Measurements from ENCODE around the gene HS3ST3A1.
"Not testable (repeated sequence)": the region's sequence is repeated elsewhere in the genome, so short reads cannot be mapped to it uniquely, and the experiment has no call there.

The HS3ST3A1 gene

DNA sequence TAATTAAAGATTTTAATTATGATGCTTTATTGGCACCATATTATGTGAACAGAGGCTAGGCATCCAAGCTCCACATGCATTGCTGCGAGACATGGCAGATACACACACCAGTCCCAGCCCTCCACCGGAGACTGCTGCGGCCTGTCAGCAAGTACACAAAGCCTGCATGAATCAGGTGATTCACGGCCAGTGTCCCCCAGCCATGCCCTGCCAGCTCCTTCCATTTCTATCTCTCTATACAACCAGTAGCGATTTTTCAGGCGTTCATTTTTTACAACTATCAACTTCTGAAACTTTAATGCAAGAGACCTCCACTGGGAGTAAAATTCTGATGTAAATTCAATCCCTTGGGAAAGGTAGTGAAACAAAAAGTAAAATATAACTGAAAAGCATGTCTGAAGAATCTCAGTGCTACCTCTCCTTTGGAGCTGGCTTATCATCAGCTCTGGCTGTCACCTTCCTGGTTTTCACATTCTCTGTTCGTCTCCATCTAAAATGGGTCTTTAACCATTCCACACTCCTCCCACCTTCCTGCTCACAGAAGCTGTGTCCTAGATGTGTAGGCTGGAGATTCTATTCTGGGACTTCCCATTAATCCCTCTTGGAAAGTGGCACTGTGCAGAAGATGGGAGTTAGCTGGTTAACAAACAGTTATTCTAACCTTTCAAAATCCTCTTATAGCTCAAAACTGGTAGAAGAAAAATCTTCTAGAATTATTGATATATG, 32.2 kb downstream of the HS3ST3A1 start:
- no peak for DNase-seq

DNA sequence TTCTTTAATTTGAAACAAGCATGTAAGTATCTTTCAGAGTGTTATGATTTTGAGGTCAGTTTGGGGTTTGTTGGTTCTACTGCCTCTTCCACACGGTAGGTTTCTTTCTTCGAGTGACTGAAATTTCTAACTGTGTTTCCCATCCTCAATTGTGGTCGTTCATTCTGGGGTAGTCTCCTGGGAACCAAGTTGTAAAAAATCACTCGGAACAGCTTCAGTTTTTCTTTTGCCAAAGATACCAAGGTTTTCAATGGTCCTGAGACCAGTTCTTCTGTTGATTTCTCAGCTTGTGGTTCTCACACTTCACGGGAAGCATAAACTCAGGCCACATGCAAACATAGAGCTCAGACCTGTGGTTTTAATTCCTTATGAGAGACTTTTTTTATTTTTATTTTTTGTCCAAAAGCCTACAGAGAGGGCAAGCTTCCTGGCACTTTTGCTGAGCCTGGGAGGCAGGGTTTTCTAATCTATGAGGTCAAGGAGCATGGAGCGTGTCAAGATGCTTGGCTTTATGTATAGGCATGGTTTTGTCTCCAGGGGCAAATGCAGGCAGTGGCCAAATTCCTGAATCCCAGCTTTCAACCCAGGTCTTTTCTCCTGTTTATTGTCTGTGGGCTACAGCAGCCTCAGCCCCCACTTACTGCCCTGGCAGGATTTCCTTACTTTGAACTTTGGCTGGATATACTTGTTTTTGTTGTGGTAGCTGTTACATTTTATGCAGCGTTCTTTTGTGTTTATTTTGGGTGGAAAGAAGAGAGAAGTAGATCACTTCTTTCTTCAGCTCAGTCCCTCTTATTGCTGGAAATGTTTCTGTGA, 32.9 kb downstream of the HS3ST3A1 start:
- DNase-seq, result no peak

DNA sequence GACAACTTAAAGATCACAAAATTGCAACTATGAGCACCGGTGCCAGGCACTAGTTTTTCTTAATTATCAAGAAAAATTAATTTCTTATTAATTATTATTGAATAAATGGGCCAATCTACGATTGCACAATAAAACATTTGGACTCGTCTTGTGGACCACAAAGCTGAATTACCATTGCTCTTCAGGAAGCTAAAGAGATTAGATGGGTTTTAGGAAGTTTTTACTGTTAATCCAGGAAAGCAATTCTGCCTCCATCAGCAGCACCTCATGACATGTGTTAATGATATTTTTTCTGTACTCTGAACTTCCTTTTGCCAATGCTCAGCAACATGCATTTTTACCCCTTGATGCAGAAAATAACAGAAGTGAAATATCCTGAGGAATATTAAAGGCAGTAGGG, 37.9 kb downstream of the HS3ST3A1 start:
- DNase-seq, result no peak

GRCh38 chr17:13562271-13562800, 39.4 kb downstream of the HS3ST3A1 start:
- no peak for DNase-seq

DNA sequence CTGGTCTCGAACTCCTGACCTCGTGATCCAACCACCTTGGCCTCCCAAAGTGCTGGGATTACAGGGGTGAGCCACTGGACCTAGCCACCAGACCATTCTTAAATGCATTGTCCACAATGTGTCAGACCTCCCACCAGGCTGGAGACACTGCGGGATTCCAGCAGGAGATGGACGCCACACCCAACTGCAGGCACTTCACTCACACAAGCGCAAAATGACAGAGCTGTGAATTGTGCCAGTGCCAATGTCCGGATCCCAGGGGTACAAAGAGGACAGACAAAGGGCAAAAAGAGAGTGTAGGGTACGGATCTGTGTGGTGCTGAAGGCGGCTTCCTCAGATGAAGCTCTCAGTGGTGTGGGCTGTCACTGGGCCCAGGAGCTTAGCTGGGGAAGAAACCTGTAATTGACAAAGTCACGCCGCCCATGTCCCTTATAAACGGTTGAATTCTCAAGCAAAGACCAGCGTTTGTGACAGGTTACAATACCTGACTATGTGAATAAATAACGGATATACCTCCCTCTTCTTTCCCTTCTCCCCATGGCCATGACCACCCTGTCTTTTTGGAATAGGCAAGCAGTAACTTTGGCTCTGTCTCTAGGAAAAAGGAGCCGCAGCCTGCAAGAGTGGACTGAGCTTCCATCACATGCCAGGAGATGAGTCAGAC, 40.0 kb downstream of the HS3ST3A1 start:
- no peak for DNase-seq

DNA sequence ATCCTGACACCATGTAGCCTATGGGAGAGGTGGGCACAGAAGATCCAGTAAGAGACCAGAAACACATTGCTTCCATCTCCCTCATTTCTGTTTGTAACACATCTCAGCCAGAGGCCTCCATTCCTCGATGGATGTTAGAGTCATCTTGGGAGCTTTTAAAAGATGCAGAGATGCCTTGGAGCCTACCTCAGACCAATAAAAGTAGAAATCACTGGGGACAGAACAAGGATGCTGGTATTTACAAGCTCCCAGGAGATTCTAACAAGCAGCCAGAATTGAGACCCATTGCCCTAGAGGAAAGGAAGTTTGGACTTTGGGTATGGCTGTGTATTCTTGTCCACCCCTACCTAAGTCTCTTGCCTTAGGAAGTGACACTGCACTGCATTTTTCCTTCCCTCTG, 40.8 kb downstream of the HS3ST3A1 start:
- DNase-seq, result no peak

GRCh38 chr17:13558588-13558987, 43.1 kb downstream of the HS3ST3A1 start:
- no peak for DNase-seq

- no peak for DNase-seq
Observed at GRCh38 chr17:13557077-13557476, 44.7 kb downstream of the HS3ST3A1 start.

- DNase-seq, result no peak
Observed at GRCh38 chr17:13554231-13554630, 47.5 kb downstream of the HS3ST3A1 start.

DNA sequence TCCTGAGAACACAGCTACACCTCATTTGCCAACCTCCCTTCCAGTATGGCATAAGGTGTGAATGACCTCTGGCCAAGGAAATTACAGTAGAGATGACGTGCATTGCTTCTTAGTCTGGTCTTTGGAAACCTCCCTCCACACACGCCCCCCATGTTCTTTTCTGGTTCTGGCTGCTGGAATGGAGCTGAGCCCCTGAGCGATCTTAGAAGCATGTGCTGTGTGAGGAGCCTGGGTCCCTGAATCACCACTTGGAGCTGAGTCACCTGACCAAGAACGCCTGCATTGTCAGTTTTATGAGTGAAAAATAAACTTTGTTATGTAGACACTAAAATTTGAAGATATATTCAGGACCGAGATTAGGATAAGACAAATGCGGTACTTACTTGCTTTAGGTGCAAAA, 51.4 kb downstream of the HS3ST3A1 start:
- no peak for DNase-seq

GRCh38 chr17:13548576-13548975, 53.2 kb downstream of the HS3ST3A1 start:
- DNase-seq, result not testable (repeated sequence)

- no peak for DNase-seq
Observed at GRCh38 chr17:13546851-13547250, 54.9 kb downstream of the HS3ST3A1 start.

- no peak for DNase-seq
Observed at GRCh38 chr17:13545941-13546340, 55.8 kb downstream of the HS3ST3A1 start.

DNA sequence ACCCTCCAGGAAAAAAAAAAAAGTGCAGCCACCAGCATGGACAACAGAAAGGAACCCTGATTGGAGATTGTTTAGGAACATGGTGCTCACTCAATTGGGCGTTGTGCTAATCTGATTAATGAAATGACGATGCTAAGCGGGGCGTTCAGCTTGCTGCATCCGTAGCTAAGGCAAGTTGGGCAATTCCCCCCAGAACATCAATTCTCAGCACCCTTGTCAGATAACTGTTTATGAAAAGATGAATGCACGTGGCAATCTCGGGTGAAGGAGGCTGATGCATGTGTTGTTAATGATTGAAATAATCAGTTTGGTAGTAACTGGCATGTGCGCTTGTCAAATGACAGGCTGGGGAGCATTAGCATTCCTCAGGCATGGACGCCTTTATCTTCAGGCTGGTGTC, 57.0 kb downstream of the HS3ST3A1 start:
- DNase-seq, result no peak

- no peak for DNase-seq
Observed at GRCh38 chr17:13544292-13544691, 57.4 kb downstream of the HS3ST3A1 start.

- DNase-seq, result no peak
Observed at GRCh38 chr17:13542636-13543035, 59.1 kb downstream of the HS3ST3A1 start.

DNA sequence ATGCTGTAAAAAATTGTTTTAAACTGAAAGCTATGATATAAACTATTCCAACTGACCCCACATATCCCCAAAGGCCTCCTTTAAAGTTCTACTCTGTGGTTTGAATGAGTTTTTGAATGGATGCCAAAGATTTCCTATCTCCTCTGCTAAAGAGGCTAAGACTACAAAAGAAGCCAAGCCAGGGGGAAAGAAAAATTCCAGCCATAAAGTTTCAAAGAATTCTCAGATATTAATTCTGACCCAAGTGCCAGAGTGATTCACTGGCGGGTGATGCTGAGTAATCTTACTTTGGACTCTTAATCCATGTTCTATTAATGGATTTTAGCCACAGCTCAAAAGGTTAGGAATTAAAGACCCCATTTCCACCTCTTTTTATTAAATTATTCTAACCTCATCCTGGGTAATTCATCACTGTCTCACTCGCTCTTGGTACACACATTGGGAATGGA, 60.7 kb downstream of the HS3ST3A1 start:
- DNase-seq, result no peak

GRCh38 chr17:13540546-13540945, 61.2 kb downstream of the HS3ST3A1 start:
- no peak for DNase-seq

DNA sequence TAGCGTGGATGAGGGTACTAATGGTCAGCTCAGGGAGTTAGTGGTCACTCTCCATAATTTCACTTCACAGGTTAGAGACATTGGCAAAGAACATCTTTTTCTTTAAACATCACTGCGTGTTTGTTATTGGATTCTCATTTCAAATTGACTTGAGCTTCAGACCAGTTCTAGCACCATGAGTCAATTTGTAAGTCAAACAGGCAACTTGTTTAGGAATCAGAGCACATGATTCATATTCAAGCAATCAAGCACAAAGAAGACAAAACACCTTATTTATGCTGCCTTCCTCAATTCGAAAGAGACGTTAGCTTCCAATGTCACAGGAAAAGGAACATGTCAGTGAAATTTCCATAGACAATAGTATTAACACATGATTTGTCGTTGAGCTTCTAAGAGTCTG, 62.3 kb downstream of the HS3ST3A1 start:
- no peak for DNase-seq

- DNase-seq, result no peak
Observed at GRCh38 chr17:13538841-13539411, 62.8 kb downstream of the HS3ST3A1 start.

- DNase-seq, result no peak
Observed at GRCh38 chr17:13537871-13538643, 63.7 kb downstream of the HS3ST3A1 start.

GRCh38 chr17:13537167-13537731, 64.5 kb downstream of the HS3ST3A1 start:
- DNase-seq, result no peak
